Measurements from ENCODE around the gene CNTRL.

The CNTRL gene

DNA sequence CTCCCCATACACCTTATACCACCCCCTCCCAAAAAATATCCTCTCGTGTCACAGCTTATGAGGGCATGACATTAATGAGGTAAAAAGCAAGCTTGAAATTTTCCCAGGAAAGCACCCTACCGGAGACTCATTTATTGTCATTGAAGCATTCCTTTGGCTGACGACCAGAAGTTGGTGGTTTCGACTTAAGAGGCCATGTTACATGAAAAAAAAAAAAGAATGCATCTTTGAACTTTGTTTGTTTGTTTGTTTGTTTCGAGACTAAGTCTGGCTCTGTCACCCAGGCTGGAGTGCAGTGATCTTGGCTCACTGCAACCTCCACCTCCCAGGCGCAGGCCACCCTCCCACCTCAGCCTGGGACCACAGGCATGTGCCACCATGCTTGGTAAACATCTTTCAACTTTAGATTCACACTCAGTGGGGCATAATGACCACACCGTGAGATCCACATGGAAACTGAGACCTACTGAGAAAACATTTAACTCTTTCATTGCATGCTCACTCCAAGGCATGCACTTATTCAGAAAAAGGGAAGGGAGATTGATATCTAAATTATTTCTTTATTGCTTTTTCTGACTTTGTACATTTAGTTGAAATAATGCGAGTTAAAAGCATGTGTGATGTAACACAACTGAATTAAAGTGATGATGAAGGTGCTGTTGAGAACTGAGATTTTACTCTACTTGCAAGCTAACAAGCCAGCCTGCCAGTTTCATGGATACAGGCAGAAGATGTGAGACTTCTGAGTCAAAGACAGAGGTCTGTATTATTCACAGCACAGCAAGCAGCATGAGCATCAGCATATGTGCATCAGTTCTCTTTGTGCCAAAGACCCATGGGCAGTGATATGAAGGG lies 132.0 kb downstream of the CNTRL start:
- DNase-seq: no peak

- no peak for DNase-seq
Measured at GRCh38 chr9:121207371-121207940, 132.7 kb downstream of the CNTRL start.

DNA sequence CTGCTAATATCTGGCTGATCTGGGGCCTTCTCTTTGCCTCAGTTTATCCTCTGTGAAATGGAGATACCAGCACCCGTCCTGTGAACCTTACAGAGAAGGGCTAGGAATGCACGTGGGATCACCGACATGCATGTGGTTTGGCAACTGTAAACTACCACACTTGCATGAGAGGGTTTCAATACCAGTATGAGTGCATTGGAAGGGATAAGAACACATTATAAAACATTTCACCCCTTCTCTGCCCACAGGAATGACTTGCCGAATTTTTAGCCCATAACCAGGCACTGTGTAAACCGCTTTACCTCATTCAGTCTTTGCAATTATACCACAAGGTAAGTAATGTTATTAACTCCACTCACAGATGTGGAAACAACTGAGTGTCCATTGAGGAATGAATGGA lies 135.8 kb downstream of the CNTRL start:
- DNase-seq: no peak

DNA sequence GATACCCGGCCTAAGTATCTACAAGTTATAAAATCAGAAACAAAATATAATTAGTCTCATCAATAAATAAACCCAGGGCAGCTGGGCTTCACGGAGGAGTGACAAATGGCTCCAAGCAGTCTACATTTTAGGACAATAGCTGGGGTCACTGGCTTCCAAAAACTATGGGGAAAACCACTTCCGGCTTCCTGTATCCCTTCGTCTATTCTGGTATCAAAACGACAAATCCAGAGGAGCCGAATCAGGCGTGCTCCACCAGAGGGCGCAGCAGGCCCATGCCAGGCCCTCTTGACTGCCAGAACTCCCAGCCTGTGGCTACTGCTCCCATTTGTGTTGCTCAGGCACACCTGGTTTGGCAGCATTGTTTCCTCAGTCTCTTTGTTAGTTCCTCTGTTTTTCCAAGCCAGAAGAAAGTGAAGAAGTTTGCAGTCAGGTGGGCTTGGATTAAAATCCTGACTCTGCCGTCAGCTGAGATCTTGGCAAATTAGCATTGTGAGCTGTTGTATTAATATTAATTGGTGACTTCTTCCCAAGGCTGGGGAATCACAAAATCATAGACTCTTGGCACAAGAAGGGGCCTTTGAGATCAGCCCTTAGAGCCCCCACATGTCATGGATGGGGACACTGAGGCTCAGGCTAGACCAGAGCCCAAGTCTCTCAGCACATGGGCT lies 138.5 kb downstream of the CNTRL start:
- peak; percentile 90 for DNase-seq

- no peak for DNase-seq
Measured at GRCh38 chr9:121214005-121214404, 139.2 kb downstream of the CNTRL start.

DNA sequence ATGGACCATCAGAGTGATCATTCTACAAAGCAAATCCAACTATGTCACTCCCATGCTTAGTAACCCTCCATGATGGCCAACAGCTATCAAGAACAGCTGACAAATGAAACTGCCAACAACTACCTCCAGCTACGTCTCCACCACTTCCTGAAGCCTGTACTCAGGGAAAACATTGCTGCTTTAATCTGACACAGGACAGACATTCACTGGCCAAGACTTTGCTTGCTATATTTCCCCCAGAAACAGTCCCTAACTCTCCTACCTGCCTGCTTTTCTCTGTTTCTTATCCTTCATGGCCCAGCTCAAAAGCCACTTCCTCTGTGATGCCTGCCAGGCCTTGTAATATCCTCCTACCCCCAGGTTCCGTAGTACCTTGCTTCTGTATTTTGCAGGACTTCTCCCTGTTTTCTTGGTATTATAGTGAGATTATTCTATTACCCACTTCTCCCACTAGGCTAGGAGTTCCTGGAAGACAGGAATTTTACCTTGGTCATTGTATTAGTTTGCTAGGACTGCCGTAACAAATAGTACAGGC lies 141.6 kb downstream of the CNTRL start:
- no peak for DNase-seq

- no peak for DNase-seq
Measured at GRCh38 chr9:121217609-121218292, 143.0 kb downstream of the CNTRL start.

- DNase-seq: no peak
Measured at GRCh38 chr9:121218357-121219027, 143.7 kb downstream of the CNTRL start.

DNA sequence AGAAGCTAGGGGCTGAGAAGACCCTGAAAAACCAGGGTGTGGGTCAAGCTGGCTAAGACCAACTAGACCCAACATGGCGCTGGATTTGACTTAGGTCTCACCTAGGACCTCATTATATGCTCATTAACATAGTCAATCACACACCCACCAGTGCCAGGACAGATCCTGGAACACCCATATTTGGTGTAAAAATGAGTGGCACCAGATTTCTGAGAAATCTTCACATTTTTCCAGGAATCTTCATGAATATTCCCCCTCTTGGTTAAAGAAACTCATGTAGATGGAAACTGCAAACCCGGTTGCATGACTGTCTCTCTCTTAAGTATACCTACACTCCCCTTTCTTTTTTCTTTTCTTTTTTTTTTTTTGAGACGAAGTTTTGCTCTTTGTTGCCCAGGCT lies 144.8 kb downstream of the CNTRL start:
- no peak for DNase-seq

DNA sequence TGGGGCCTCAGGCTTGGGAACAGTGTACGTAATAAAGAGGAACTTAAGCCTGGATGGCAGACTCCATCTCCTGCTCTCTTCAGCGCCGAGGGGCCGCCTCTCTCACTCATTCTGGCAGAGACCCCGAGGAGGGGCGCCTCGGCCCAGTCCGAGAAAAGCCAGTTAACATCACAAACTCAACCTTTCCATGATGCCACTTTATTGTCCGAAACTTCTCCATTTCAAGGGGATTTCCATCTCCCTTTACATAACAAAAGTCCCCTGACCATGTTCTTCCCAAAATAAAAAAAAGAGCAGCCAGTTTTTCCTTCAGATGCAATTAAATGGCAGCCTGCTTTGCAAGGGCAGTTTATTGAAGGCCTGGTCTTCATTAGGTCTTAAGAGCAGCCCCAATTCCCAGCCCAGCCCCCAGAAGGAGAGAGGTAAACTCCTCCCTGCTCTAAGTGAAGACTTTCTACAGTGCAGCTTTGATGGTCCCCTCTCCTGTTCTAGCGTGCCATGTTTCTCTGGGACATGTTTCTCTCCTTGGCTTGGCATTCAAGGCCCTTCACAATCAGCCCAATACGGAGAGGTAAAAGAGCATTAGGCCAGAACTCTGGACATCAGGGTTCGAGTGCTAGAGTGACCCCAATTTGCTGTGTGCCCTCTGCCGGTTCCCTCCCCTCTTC lies 146.4 kb downstream of the CNTRL start:
- DNase-seq: peak; percentile 25

GRCh38 chr9:121221664-121222055 lies 146.9 kb downstream of the CNTRL start:
- DNase-seq: peak; percentile 65

DNA sequence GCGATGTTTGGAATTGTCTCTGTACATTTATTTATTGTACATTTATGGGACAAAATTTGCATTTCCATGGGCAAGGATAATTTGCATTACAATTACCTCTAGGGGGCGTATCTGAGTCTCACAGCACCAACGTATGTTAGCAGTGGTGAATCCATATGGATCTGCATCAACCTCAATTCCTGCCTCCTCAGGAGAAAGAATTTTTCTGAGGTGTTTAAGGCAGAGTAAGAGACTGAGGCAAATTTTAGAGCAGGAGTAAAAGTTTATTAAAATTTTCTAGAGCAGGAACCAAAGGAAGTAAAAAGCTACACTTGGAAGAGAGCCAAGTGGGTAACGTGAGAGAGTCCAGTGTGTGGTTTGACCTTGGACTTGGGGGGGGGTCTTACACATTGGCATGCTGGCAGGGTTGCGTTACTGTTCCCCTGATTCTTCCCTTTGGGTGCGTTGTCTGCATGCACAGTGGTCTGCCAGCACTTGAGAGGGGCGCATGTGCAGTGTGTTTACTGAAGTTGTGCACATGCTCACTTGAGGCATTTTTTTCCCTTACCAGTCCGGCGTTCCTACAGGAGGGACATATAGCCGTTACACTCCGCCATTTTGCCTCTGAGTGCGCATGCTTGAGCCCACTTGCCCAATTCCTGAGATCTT lies 147.9 kb downstream of the CNTRL start:
- peak; percentile 27 for DNase-seq

GRCh38 chr9:121225240-121225639 lies 150.5 kb downstream of the CNTRL start:
- DNase-seq: peak; percentile 39

- no peak for DNase-seq
Measured at GRCh38 chr9:121226175-121226574, 151.4 kb downstream of the CNTRL start.
